CD4-positive, alpha-beta T cell (primary cell): ENCODE results near the gene RASGRP4. TPM values are rescaled to one million over a fixed set of nuclear protein-coding genes. Genes with fewer than 3 reads are reported as not detected.
"Not testable (repeated sequence)": the region's sequence is repeated elsewhere in the genome, so short reads cannot be mapped to it uniquely, and the experiment has no call there.

ENCODE experiments used
- ATAC-seq: fragments of 200-7000 bp; cut with Tn5 transposase; one replicate; pipeline ENCODE4 v1.10.0; 2022; ENCODE audit warnings: mild to moderate bottlenecking; ENCODE audit not compliant: poor library complexity
- CTCF ChIA-PET: fragments of 350-600 bp; sonication (Branson Sonifier 250); formaldehyde crosslinking; loops from one replicate; lab custom pipeline; 2021; ENCODE audit warnings: antibody characterized with exemption, inconsistent platforms; lab: Charles Lee
- POLR2A ChIA-PET: fragments of 350-600 bp; sonication (Branson Sonifier 250); formaldehyde crosslinking; loops from one replicate; lab custom pipeline; 2021; ENCODE audit warnings: antibody characterized with exemption, inconsistent platforms; lab: Charles Lee
- DNase-seq, 14 experiments: peaks; one replicate each; pipeline ENCODE4 v3.0.0-alpha.2; 2013 to 2020; ENCODE audit warnings: mixed read lengths in 2 of 14
- H3K27ac ChIP-seq, 2 donors: one replicate each; pipeline versions ENCODE4 v1.5.1 to v1.7.0; 2013; ENCODE audit warnings: low read length in 2 of 2, low read depth in 1 of 2, mild to moderate bottlenecking in 1 of 2
- H3K27me3 ChIP-seq, 2 experiments: 1 replicate in 1 of 2; 2 replicates in 1 of 2; pipeline versions ENCODE4 v1.6.1 to v1.7.0; 2013; ENCODE audit warnings: low read length in 2 of 2, control low read depth in 1 of 2, mild to moderate bottlenecking in 1 of 2, moderate library complexity in 1 of 2; ENCODE audit not compliant: insufficient read depth in 2 of 2, control insufficient read depth in 1 of 2
- H3K36me3 ChIP-seq: one replicate; pipeline ENCODE4 v1.6.1; 2013; ENCODE audit warnings: low read length, control low read depth; ENCODE audit not compliant: insufficient read depth
- H3K4me1 ChIP-seq: one replicate; pipeline ENCODE4 v1.6.1; 2013; ENCODE audit warnings: low read length, control low read depth; ENCODE audit not compliant: insufficient read depth
- H3K4me3 ChIP-seq: one replicate; pipeline ENCODE4 v1.5.1; 2013; ENCODE audit warnings: mild to moderate bottlenecking, low read length, moderate library complexity
- H3K9me3 ChIP-seq, 2 experiments: 1 replicate in 1 of 2; 2 replicates in 1 of 2; pipeline versions ENCODE4 v1.6.1 to v1.7.0; 2013; ENCODE audit warnings: low read length in 2 of 2, mild to moderate bottlenecking in 2 of 2, control low read depth in 1 of 2, moderate library complexity in 1 of 2; ENCODE audit not compliant: control insufficient read depth in 1 of 2, insufficient read depth in 1 of 2
- H3K27ac Mint-ChIP-seq: one replicate; pipeline ENCODE4 v1.8.0; 2020; ENCODE audit warnings: mixed read lengths
- H3K27me3 Mint-ChIP-seq: one replicate; pipeline ENCODE4 v1.8.0; 2021; ENCODE audit warnings: mixed read lengths
- H3K36me3 Mint-ChIP-seq: one replicate; pipeline ENCODE4 v1.8.0; 2021; ENCODE audit warnings: low read depth, mixed read lengths
- H3K4me1 Mint-ChIP-seq: one replicate; pipeline ENCODE4 v1.8.0; 2021; ENCODE audit warnings: low read depth, mixed read lengths
- H3K4me3 Mint-ChIP-seq: one replicate; pipeline ENCODE4 v1.8.0; 2020; ENCODE audit warnings: mild to moderate bottlenecking, mixed read lengths
- H3K9me3 Mint-ChIP-seq: one replicate; pipeline ENCODE4 v1.8.0; 2020; ENCODE audit warnings: mixed read lengths
- CTCF ChIP-seq: fragments of 200-600 bp; IDR thresholded peaks from one replicate; pipeline ENCODE4 v1.8.0; 2022; ENCODE audit warnings: antibody characterized with exemption, mild to moderate bottlenecking
- intact Hi-C, 2 experiments: fragments of 100-400 bp; cut with DNase I in 1 of 2; cut with micrococcal nuclease in 1 of 2; formaldehyde crosslinking; loops; one replicate each; pipeline versions ENCODE4 v1.15.1 to v1.9.0; 2023 to 2025; cut with DNase I, micrococcal nuclease
- polyA plus RNA-seq, 2 donors: library from polyadenylated mRNA; unstranded; fragments of 120-200 nt; gene quantifications; one replicate each; pipeline ENCODE4 v1.2.1, GENCODE V29; 2013
- total RNA-seq, 174 experiments: library from RNA in 2 of 174; stranded (reverse) in 2 of 174; gene quantifications; one replicate each; pipeline ENCODE4 v1.2.3 and lab custom pipeline; 2021 to 2026

Gene RASGRP4
- total RNA-seq (under 1 TPM; 0.30 to 0.45 TPM), total RNA-seq (lab: John Stamatoyannopoulos, UW) (0.06 to 17.4 (median 1.5) reads per million in 172 experiments)
- polyA plus RNA-seq (2013, experiment 1 of 2), result 6.3 TPM
- polyA plus RNA-seq (2013, experiment 2 of 2), result 6.2 TPM

- intact Hi-C loops, result no loop called here
- peak; percentile 59 for ATAC-seq
- Mint-ChIP-seq H3K9me3 (no peaks in the 10 kb centered on the region), H3K36me3 (no peaks in the 10 kb centered on the region), H3K27ac (no peak within 1 kb of the TSS), H3K27me3 (peaks cover 5% of the 10 kb centered on the region), H3K4me3 (peak within 1 kb of the TSS; percentile 27), H3K4me1 (peaks cover 25% of the 10 kb centered on the region)
- no peak for TF ChIP-seq CTCF
- ChIA-PET CTCF (interaction anchor here (0.6 to 3.0 kb wide), 2 partner anchors 23 to 342 kb away, joined by 4 to 7 read pairs; partner anchors contain the start of gene FAM98C), POLR2A (interaction anchor here (2.1 kb wide), 1 partner anchor 23 kb away, joined by 12 read pairs; the partner anchor contains the start of gene FAM98C)
- Histone ChIP-seq H3K36me3 (no peaks in the 10 kb centered on the region), H3K9me3 (no peaks in the 10 kb centered on the region), H3K27ac (no peak within 1 kb of the TSS), H3K4me1 (peaks cover 29% of the 10 kb centered on the region), H3K27me3 (no peaks in the 10 kb centered on the region), H3K4me3 (peak within 1 kb of the TSS; percentile 40)
- DNase-seq, result peak in 7 of 14 experiments; percentile 6 to 74 (median 34)
Observed at GRCh38 chr19:38425810-38426466, at the start of gene RASGRP4. TSS of gene RASGRP4 (minus strand) at chr19:38426219. CDS start at chr19:38426091, 128 bp downstream.

GRCh38 chr19:38475176-38475575 is 49.2 kb upstream of the RASGRP4 start:
- DNase-seq (no peak), ATAC-seq (no peak)
- CTCF ChIA-PET, result no interaction called here
- H3K9me3 ChIP-seq, result no peaks in the 10 kb centered on the region
- no peak overlapping the region for H3K27ac Mint-ChIP-seq
- intact Hi-C loops, result no loop called here
- no peaks in the 10 kb centered on the region for H3K36me3 ChIP-seq
- H3K4me3 ChIP-seq, result no peak overlapping the region
- H3K4me3 Mint-ChIP-seq, result no peak overlapping the region
- TF ChIP-seq CTCF, result no peak
- H3K9me3 Mint-ChIP-seq, result no peaks in the 10 kb centered on the region
- H3K27me3 ChIP-seq, result no peaks in the 10 kb centered on the region
- H3K27ac ChIP-seq, result no peak overlapping the region
- POLR2A ChIA-PET, result no interaction called here
- no peaks in the 10 kb centered on the region for H3K4me1 ChIP-seq
- H3K4me1 Mint-ChIP-seq, result no peaks in the 10 kb centered on the region
- no peaks in the 10 kb centered on the region for H3K36me3 Mint-ChIP-seq
- H3K27me3 Mint-ChIP-seq, result no peaks in the 10 kb centered on the region

- Histone ChIP-seq H3K9me3 (no peaks in the 10 kb centered on the region), H3K4me3 (no peak overlapping the region), H3K27me3 (no peaks in the 10 kb centered on the region), H3K36me3 (no peaks in the 10 kb centered on the region), H3K27ac (no peak overlapping the region), H3K4me1 (no peaks in the 10 kb centered on the region)
- Mint-ChIP-seq H3K9me3 (no peaks in the 10 kb centered on the region), H3K27ac (no peak overlapping the region), H3K4me3 (no peak overlapping the region), H3K27me3 (no peaks in the 10 kb centered on the region), H3K36me3 (no peaks in the 10 kb centered on the region), H3K4me1 (no peaks in the 10 kb centered on the region)
- ATAC-seq (no peak), DNase-seq (no peak)
- intact Hi-C loops, result no loop called here
- ChIA-PET POLR2A (no interaction called here), CTCF (no interaction called here)
- no peak for TF ChIP-seq CTCF
Observed at GRCh38 chr19:38473201-38473600, 47.2 kb upstream of the RASGRP4 start.

- DNase-seq, H3K27ac ChIP-seq, H3K4me1 ChIP-seq, H3K4me3 Mint-ChIP-seq, H3K4me3 ChIP-seq, H3K9me3 ChIP-seq, H3K36me3 ChIP-seq, H3K27me3 ChIP-seq, CTCF ChIA-PET, POLR2A ChIA-PET, H3K9me3 Mint-ChIP-seq, ATAC-seq, H3K4me1 Mint-ChIP-seq, H3K27me3 Mint-ChIP-seq, intact Hi-C loops, H3K36me3 Mint-ChIP-seq, H3K27ac Mint-ChIP-seq: not testable (repeated sequence)
Observed at GRCh38 chr19:38472725-38473124, 46.7 kb upstream of the RASGRP4 start.
